Neural progenitor cell (in vitro differentiated cells): ENCODE results near the gene CAPN11. TPM values are rescaled to one million over a fixed set of nuclear protein-coding genes. Genes with fewer than 3 reads are reported as not detected.

Experiments
- DNase-seq: peaks from one replicate; pipeline ENCODE4 v3.0.0-alpha.2; 2016; ENCODE audit warnings: low spot score
- H2AFZ ChIP-seq: fragments of 200-600 bp; sonication (generic); replicated peaks from 2 replicates; pipeline ENCODE4 v1.6.1; 2016; ENCODE audit warnings: antibody characterized with exemption
- H3F3A ChIP-seq: fragments of 200-600 bp; sonication (generic); 2 replicates; pipeline ENCODE4 v1.6.1; 2016; ENCODE audit warnings: antibody characterized with exemption, low read depth
- H3K27ac ChIP-seq: fragments of 200-600 bp; sonication (generic); 2 replicates; pipeline ENCODE4 v1.5.1; 2016; ENCODE audit warnings: mild to moderate bottlenecking
- H3K27me3 ChIP-seq: fragments of 200-600 bp; sonication (generic); 2 replicates; pipeline ENCODE4 v1.6.1; 2016; ENCODE audit warnings: mild to moderate bottlenecking, moderate library complexity
- H3K36me3 ChIP-seq: fragments of 200-600 bp; sonication (generic); 2 replicates; pipeline ENCODE4 v1.5.1; 2016
- H3K4me1 ChIP-seq: fragments of 200-600 bp; sonication (generic); 2 replicates; pipeline ENCODE4 v1.6.1; 2016; ENCODE audit warnings: mixed run types
- H3K4me2 ChIP-seq: fragments of 200-600 bp; sonication (generic); 2 replicates; pipeline ENCODE4 v1.6.1; 2016
- H3K4me3 ChIP-seq: fragments of 200-600 bp; sonication (generic); 2 replicates; pipeline ENCODE4 v1.5.1; 2016
- H3K79me2 ChIP-seq: fragments of 200-600 bp; sonication (generic); 2 replicates; pipeline ENCODE4 v1.6.1; 2016; ENCODE audit warnings: low read depth
- H3K9ac ChIP-seq: fragments of 200-600 bp; sonication (generic); 2 replicates; pipeline ENCODE4 v1.6.1; 2016
- H3K9me3 ChIP-seq: fragments of 200-600 bp; sonication (generic); 2 replicates; pipeline ENCODE4 v1.5.1; 2016; ENCODE audit warnings: low read depth
- H4K20me1 ChIP-seq: fragments of 200-600 bp; sonication (generic); 2 replicates; pipeline ENCODE4 v1.6.1; 2016; ENCODE audit warnings: low read depth
- H3K27ac Mint-ChIP-seq: 3 replicates; pipeline ENCODE4 v1.8.0; 2021; ENCODE audit warnings: mixed read lengths
- H3K27me3 Mint-ChIP-seq: 2 replicates; pipeline ENCODE4 v1.8.0; 2022; ENCODE audit warnings: low read depth, mild to moderate bottlenecking, inconsistent platforms, moderate library complexity, mixed read lengths; ENCODE audit not compliant: insufficient read depth
- H3K36me3 Mint-ChIP-seq: 3 replicates; pipeline ENCODE4 v1.8.0; 2021; ENCODE audit warnings: mixed read lengths
- H3K4me1 Mint-ChIP-seq: 3 replicates; pipeline ENCODE4 v1.8.0; 2021; ENCODE audit warnings: mixed read lengths
- H3K4me3 Mint-ChIP-seq: 3 replicates; pipeline ENCODE4 v1.8.0; 2021; ENCODE audit warnings: mild to moderate bottlenecking, moderate library complexity, mixed read lengths
- H3K9me3 Mint-ChIP-seq: 3 replicates; pipeline ENCODE4 v1.8.0; 2020; ENCODE audit warnings: mixed read lengths
- EZH2 ChIP-seq: fragments of 200-600 bp; sonication (generic); IDR thresholded peaks from 2 replicates; pipeline ENCODE4 v1.6.1; 2017; ENCODE audit warnings: antibody characterized with exemption, mild to moderate bottlenecking, moderate library complexity
- EZH2phosphoT487 ChIP-seq: fragments of 200-600 bp; sonication (generic); IDR thresholded peaks from 2 replicates; pipeline ENCODE4 v1.6.1; 2017; ENCODE audit warnings: antibody characterized with exemption
- total RNA-seq: library from RNA; depleted of rRNA; stranded (reverse); fragments of >200 nt; gene quantifications from 2 replicates; pipeline ENCODE4 v1.2.3, GENCODE V29; 2015; ENCODE audit warnings: low replicate concordance
- TF ChIP-seq, protein P1 (sequence below): fragments of 200-600 bp; sonication (generic); IDR thresholded peaks from 2 replicates; pipeline ENCODE4 v1.5.1; 2017; ENCODE audit warnings: antibody characterized with exemption, mild to moderate bottlenecking

Gene CAPN11
- total RNA-seq, 1 donor from 2014 or later, result 0.49 TPM

DNA sequence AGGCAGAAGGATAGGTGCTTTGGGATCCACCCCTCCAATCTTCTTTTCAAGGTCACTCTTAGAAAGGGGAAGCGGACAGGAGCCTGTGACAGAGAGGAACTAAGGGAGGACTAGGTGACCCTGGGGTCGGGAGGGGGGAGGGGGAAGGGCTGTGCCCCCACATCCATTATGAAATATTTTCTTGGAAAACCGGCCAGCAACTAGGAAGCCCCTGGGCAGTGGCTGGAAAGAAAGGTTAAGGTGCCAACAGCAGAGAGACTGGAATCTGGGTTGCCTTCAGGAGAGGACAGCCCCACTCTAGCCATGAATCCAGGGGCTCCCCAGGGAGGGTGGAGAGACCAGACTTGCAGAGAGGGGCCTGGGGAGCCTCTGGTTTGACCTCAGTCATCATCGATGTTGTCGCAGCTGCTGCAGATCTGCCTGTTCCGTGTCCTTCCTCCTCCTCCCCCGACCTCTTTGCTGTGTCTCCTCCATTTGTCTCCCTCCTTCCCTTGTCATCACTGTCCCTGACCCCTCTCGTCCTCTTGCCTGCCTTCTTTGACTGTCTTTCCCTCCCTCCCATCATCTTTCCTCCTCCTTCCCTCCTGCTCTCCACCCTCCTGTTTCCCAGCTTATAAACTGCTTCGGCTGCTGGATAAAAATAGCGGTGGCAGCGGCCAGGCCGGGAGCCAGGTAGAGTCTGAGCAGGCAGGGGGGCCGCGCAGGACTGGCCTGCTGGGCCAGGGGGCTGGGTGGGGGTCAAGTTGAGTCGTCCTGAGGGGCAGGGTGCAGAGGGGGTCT is 67.9 kb downstream of the CAPN11 start:
- Mint-ChIP-seq H3K36me3 (peaks cover 7% of the 10 kb centered on the region), H3K27me3 (peaks cover 2% of the 10 kb centered on the region), H3K27ac (no peak overlapping the region), H3K4me3 (peak overlapping the region; percentile 33), H3K9me3 (no peaks in the 10 kb centered on the region), H3K4me1 (peaks cover 46% of the 10 kb centered on the region)
- peaks cover 27% of the 10 kb centered on the region for H3F3A ChIP-seq
- no peak overlapping the region for H3K27ac ChIP-seq
- H3K9me3 ChIP-seq, result no peaks in the 10 kb centered on the region
- no peak overlapping the region for H2AFZ ChIP-seq
- no peak for DNase-seq
- peaks cover 49% of the 10 kb centered on the region for H3K4me1 ChIP-seq
- peaks cover 31% of the 10 kb centered on the region for H3K79me2 ChIP-seq
- TF ChIP-seq, protein P1, sequence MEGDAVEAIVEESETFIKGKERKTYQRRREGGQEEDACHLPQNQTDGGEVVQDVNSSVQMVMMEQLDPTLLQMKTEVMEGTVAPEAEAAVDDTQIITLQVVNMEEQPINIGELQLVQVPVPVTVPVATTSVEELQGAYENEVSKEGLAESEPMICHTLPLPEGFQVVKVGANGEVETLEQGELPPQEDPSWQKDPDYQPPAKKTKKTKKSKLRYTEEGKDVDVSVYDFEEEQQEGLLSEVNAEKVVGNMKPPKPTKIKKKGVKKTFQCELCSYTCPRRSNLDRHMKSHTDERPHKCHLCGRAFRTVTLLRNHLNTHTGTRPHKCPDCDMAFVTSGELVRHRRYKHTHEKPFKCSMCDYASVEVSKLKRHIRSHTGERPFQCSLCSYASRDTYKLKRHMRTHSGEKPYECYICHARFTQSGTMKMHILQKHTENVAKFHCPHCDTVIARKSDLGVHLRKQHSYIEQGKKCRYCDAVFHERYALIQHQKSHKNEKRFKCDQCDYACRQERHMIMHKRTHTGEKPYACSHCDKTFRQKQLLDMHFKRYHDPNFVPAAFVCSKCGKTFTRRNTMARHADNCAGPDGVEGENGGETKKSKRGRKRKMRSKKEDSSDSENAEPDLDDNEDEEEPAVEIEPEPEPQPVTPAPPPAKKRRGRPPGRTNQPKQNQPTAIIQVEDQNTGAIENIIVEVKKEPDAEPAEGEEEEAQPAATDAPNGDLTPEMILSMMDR, result no peak
- TF ChIP-seq EZH2phosphoT487 (no peak), EZH2 (no peak)
- peak overlapping the region; percentile 61 for H3K4me2 ChIP-seq
- no peaks in the 10 kb centered on the region for H3K36me3 ChIP-seq
- H3K4me3 ChIP-seq, result no peak overlapping the region
- no peaks in the 10 kb centered on the region for H3K27me3 ChIP-seq
- H3K9ac ChIP-seq, result no peak overlapping the region
- H4K20me1 ChIP-seq, result peaks cover 41% of the 10 kb centered on the region

DNA sequence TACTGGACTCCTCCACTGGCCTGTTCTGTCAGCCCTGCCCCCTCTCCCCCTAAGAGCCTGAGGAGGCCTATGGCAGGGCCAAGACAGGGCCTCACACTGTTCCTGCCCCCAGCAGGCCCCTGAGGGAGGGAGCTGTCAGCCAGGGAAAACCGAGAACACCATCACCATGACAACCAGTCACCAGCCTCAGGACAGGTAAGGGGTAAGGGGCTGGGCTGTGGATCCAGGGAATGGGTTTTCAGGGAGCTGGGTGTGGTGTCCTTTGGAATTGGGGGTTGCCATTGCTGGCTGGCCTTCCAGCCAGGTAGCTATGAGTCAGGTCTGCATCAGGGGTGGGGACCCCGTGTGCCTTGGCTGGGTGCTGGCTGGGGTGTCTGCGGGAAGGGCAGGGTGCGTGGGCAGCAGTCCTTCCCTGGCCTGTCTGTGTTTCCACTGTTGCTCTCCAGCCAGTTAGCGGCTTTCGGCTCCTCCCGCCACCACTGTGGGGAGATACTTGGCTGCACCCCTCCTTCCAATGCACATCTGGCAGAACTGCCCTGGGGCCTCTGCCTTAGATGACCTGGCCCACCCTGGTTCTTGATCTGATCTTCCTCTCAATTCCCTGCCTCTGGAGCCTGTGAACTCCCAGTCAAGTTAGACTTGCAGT is 68.7 kb downstream of the CAPN11 start:
- no peaks in the 10 kb centered on the region for H3K9me3 Mint-ChIP-seq
- peak overlapping the region; percentile 61 for H3K4me2 ChIP-seq
- H3K9ac ChIP-seq, result no peak overlapping the region

DNA sequence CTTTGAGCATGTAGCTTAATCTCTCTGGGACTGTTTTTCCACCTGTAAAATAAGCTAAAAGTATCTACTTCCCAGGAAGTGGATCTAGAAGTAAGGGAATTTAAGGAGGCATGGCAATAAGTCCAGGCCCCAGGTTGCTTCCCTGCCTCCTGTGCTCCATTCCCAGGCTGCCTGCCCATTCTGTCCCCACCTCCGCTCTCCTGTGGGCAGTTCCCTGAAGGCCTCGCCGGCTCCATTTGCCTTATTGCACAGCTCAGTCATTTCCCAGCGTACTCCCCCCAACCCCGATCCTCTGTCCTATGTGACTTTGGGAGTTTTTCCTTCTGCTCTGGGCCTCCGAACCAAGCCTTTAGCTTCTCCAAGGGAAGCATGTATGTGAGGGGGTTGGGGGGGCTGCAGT is 69.4 kb downstream of the CAPN11 start:
- H3K27ac Mint-ChIP-seq, result peak overlapping the region; percentile 40
- H3K36me3 Mint-ChIP-seq, result peaks cover 7% of the 10 kb centered on the region
- Histone ChIP-seq H3K9ac (no peak overlapping the region), H4K20me1 (peaks cover 41% of the 10 kb centered on the region), H3K27ac (no peak overlapping the region), H3K27me3 (no peaks in the 10 kb centered on the region), H3K79me2 (peaks cover 31% of the 10 kb centered on the region), H2AFZ (no peak overlapping the region), H3K4me3 (no peak overlapping the region), H3K9me3 (no peaks in the 10 kb centered on the region), H3K4me1 (peaks cover 34% of the 10 kb centered on the region), H3F3A (peaks cover 13% of the 10 kb centered on the region), H3K36me3 (no peaks in the 10 kb centered on the region), H3K4me2 (no peak overlapping the region)
- H3K4me3 Mint-ChIP-seq, result peak overlapping the region; percentile 42
- DNase-seq, result no peak
- H3K9me3 Mint-ChIP-seq, result no peaks in the 10 kb centered on the region
- peaks cover 37% of the 10 kb centered on the region for H3K4me1 Mint-ChIP-seq
- peaks cover 2% of the 10 kb centered on the region for H3K27me3 Mint-ChIP-seq
- TF ChIP-seq, protein P1, result no peak
- TF ChIP-seq EZH2, result no peak
- no peak for TF ChIP-seq EZH2phosphoT487

More for the DNA sequence above, 68.7 kb downstream of the CAPN11 start:
- no peak overlapping the region for H3K4me3 ChIP-seq
- H3K27ac ChIP-seq, result no peak overlapping the region
- peaks cover 7% of the 10 kb centered on the region for H3K36me3 Mint-ChIP-seq
- peaks cover 42% of the 10 kb centered on the region for H3K4me1 ChIP-seq
- DNase-seq, result no peak
- H3K27ac Mint-ChIP-seq, result peak overlapping the region; percentile 34
- H3K79me2 ChIP-seq, result peaks cover 31% of the 10 kb centered on the region
- no peak overlapping the region for H2AFZ ChIP-seq
- H3K36me3 ChIP-seq, result no peaks in the 10 kb centered on the region
- peaks cover 43% of the 10 kb centered on the region for H3K4me1 Mint-ChIP-seq
- no peaks in the 10 kb centered on the region for H3K27me3 ChIP-seq
- peaks cover 41% of the 10 kb centered on the region for H4K20me1 ChIP-seq
- H3K27me3 Mint-ChIP-seq, result peaks cover 2% of the 10 kb centered on the region
- H3K9me3 ChIP-seq, result no peaks in the 10 kb centered on the region
- peaks cover 21% of the 10 kb centered on the region for H3F3A ChIP-seq
- no peak overlapping the region for H3K4me3 Mint-ChIP-seq
- TF ChIP-seq EZH2, result no peak
- TF ChIP-seq, protein P1, result no peak
- TF ChIP-seq EZH2phosphoT487, result no peak
